HG03025 (cell line): Measurements from ENCODE around the gene POGZ.
"Not testable (repeated sequence)": the region's sequence is repeated elsewhere in the genome, so short reads cannot be mapped to it uniquely, and the experiment has no call there.

Experiments
- ATAC-seq: cut with Tn5 transposase; IDR thresholded peaks from one replicate; pipeline ENCODE4 v1.9.1; 2021; ENCODE audit warnings: mild to moderate bottlenecking, moderate library complexity; ENCODE audit not compliant: unreplicated experiment, low FRiP score

Gene POGZ

GRCh38 chr1:151477066-151477465 is 17.8 kb upstream of the POGZ start:
- ATAC-seq = no peak

GRCh38 chr1:151476083-151476482 is 16.8 kb upstream of the POGZ start:
- ATAC-seq = no peak

- no peak for ATAC-seq
These were observed 15.9 kb upstream of the POGZ start for GRCh38 chr1:151475175-151475574.

- ATAC-seq = no peak
These were observed 15.5 kb upstream of the POGZ start for GRCh38 chr1:151474745-151475144.

GRCh38 chr1:151472856-151473731 is 13.8 kb upstream of the POGZ start:
- no peak for ATAC-seq

- ATAC-seq = no peak
These were observed 5.7 kb upstream of the POGZ start for GRCh38 chr1:151465026-151465425.

- no peak for ATAC-seq
These were observed 2.4 kb upstream of the POGZ start for GRCh38 chr1:151461694-151462093.

GRCh38 chr1:151458802-151459330 is 428 bp downstream of the POGZ start:
- ATAC-seq = no peak

GRCh38 chr1:151457911-151458801 is 1.1 kb downstream of the POGZ start:
- ATAC-seq = no peak

- no peak for ATAC-seq
These were observed 3.3 kb downstream of the POGZ start for GRCh38 chr1:151455966-151456365.

GRCh38 chr1:151455231-151455630 is 4.1 kb downstream of the POGZ start:
- ATAC-seq = no peak

GRCh38 chr1:151447696-151448095 is 11.6 kb downstream of the POGZ start:
- ATAC-seq = no peak

GRCh38 chr1:151444783-151445177 is 14.5 kb downstream of the POGZ start:
- no peak for ATAC-seq

GRCh38 chr1:151443846-151444782 is 15.2 kb downstream of the POGZ start:
- ATAC-seq = no peak

- not testable (repeated sequence) for ATAC-seq
These were observed 21.9 kb downstream of the POGZ start for GRCh38 chr1:151437396-151437795.

GRCh38 chr1:151436985-151437384 is 22.3 kb downstream of the POGZ start:
- no peak for ATAC-seq

GRCh38 chr1:151435174-151435573 is 24.1 kb downstream of the POGZ start:
- ATAC-seq = no peak

- not testable (repeated sequence) for ATAC-seq
These were observed 25.5 kb downstream of the POGZ start for GRCh38 chr1:151433827-151434226.

GRCh38 chr1:151428068-151428467 is 31.2 kb downstream of the POGZ start:
- ATAC-seq = no peak

GRCh38 chr1:151425103-151425502 is 34.2 kb downstream of the POGZ start:
- no peak for ATAC-seq
